Measurements from ENCODE around the gene KCNG2. TPM values are rescaled to one million over a fixed set of nuclear protein-coding genes. Genes with fewer than 3 reads are reported as not detected.

KCNG2 gene
- total and polyA plus RNA-seq, 2 of the 4 experiments (the other 2 are of a cell fraction), result not detected

DNA sequence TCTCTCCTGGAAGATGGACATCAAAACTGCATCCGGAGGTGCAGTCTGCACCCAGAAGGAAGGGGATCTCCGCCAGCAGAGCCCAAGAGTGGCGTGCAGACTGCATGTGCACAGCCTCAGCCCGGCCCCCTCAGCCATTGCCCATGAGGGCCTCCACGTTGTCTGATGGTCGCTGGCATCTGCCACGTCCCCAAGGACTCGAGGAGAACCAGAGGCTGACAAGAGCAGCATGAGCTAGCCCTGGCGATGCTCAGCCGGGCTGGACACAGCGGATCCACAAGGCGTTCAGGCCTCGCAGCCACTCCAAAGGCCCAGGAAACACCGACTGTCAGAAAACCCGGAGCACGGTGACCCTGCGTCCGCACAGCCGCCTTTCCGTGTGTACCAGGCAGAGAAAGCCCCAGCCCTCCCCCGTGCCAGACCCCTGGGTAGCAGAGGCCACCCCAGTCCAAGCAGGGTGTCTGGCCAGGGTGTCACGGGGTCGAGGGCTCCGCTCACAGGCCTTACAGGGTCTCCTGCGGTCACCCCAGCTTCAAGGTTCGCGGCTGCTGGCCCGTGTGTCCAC lies 105.4 kb downstream of the KCNG2 start:
- no peak overlapping the region for H3K27ac ChIP-seq (ENCODE audit: insufficient read depth, low read length)
- H3K23ac ChIP-seq (ENCODE audit: low read depth, low read length), result no peak overlapping the region
- no peak overlapping the region for H2AK5ac ChIP-seq (ENCODE audit: low read depth, low read length)
- in situ Hi-C loops (cut with MboI; ENCODE audit: low sequenced_read_pairs) (no loop called here), dilution Hi-C loops (cut with HindIII; ENCODE audit: low sequenced_read_pairs, unreplicated experiment) (no loop called here), intact Hi-C loops (cut with micrococcal nuclease) (no loop called here)
- no peaks in the 10 kb centered on the region; a peak in 1 of 4 replicates for H3K79me1 ChIP-seq (ENCODE audit: low read depth in 1 of 2, low read length in 2 of 2)
- H4K8ac ChIP-seq (ENCODE audit: low read depth in 2 of 2, low read length in 2 of 2), result no peak overlapping the region
- ChIA-PET CTCF (no interaction called here), POLR2A (ENCODE audit: unreplicated experiment) (no interaction called here)
- peaks cover 33% of the 10 kb centered on the region for H3K36me3 ChIP-seq (ENCODE audit: control insufficient read depth, insufficient read depth, low read length)
- no peak overlapping the region for H2BK5ac ChIP-seq (ENCODE audit: low read depth, low read length, poor library complexity, severe bottlenecking)
- no peak overlapping the region for H2BK15ac ChIP-seq (ENCODE audit: low read depth, low read length)
- no peaks in the 10 kb centered on the region for H3K9me1 ChIP-seq (ENCODE audit: insufficient read depth, low read length)
- no peak overlapping the region for H2BK20ac ChIP-seq (ENCODE audit: low read depth, low read length)
- no TSS peak for BruUV-seq (replicated peaks)
- no peak overlapping the region for H2AK9ac ChIP-seq (replicated peaks; ENCODE audit: low read depth, low read length, poor library complexity)
- no peak overlapping the region for H3K56ac ChIP-seq (ENCODE audit: extremely low read depth, insufficient read depth, low read length)
- no peaks in the 10 kb centered on the region for H3K27me3 ChIP-seq (ENCODE audit: control insufficient read depth, insufficient read depth, low read length)
- no peak overlapping the region for H3K4ac ChIP-seq (ENCODE audit: low read depth, low read length)
- H3K18ac ChIP-seq (ENCODE audit: low read depth, low read length), result no peak overlapping the region
- no peak overlapping the region for H3K4me3 ChIP-seq (ENCODE audit: insufficient read depth, low read depth, low read length)
- peaks cover 27% of the 10 kb centered on the region for H3K9me3 ChIP-seq (ENCODE audit: control insufficient read depth, insufficient read depth, low read length)
- no peak overlapping the region for H4K5ac ChIP-seq (ENCODE audit: low read depth, low read length)
- H3K4me2 ChIP-seq (ENCODE audit: low read depth, low read length), result no peak overlapping the region
- no peak overlapping the region for H4K91ac ChIP-seq (ENCODE audit: insufficient read depth, low read depth, low read length)
- peaks cover 4% of the 10 kb centered on the region for H3K4me1 ChIP-seq (ENCODE audit: control insufficient read depth, insufficient read depth, low read length)
- H3K14ac ChIP-seq (replicated peaks; ENCODE audit: low read depth, low read length), result no peak overlapping the region
- TF ChIP-seq, protein P1, sequence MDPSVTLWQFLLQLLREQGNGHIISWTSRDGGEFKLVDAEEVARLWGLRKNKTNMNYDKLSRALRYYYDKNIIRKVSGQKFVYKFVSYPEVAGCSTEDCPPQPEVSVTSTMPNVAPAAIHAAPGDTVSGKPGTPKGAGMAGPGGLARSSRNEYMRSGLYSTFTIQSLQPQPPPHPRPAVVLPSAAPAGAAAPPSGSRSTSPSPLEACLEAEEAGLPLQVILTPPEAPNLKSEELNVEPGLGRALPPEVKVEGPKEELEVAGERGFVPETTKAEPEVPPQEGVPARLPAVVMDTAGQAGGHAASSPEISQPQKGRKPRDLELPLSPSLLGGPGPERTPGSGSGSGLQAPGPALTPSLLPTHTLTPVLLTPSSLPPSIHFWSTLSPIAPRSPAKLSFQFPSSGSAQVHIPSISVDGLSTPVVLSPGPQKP (IDR thresholded peaks at IDR 0.05; ENCODE audit: borderline replicate concordance, low read depth, low read length), result no peak
- TF ChIP-seq RCOR1 (IDR thresholded peaks at IDR 0.05; ENCODE audit: insufficient replicate concordance, low read length) (no peak), MAZ (IDR thresholded peaks at IDR 0.05; ENCODE audit: borderline replicate concordance, low read depth, low read length) (no peak), MXI1 (IDR thresholded peaks at IDR 0.05; ENCODE audit: borderline replicate concordance, low read depth, low read length) (no peak), CEBPB (IDR thresholded peaks at IDR 0.05; ENCODE audit: low read depth, low read length) (no peak), NFE2L2 (IDR thresholded peaks at IDR 0.05; ENCODE audit: low read depth, low read length) (no peak), MAFK (IDR thresholded peaks at IDR 0.05; ENCODE audit: low read depth, low read length) (no peak), FOS (IDR thresholded peaks at IDR 0.05; ENCODE audit: low read depth, low read length) (no peak), POLR2A (IDR thresholded peaks at IDR 0.05; ENCODE audit: low read depth, low read length) (no peak), BHLHE40 (IDR thresholded peaks at IDR 0.05; ENCODE audit: low read depth, low read length) (no peak), CHD1 (IDR thresholded peaks at IDR 0.05; ENCODE audit: low read depth, low read length) (no peak), SMC3 (IDR thresholded peaks at IDR 0.05; ENCODE audit: low read depth, low read length) (no peak), RFX5 (IDR thresholded peaks at IDR 0.05; ENCODE audit: low read depth, low read length) (no peak), RAD21 (IDR thresholded peaks at IDR 0.05; ENCODE audit: low read length) (no peak)
- TF ChIP-seq, protein P2, sequence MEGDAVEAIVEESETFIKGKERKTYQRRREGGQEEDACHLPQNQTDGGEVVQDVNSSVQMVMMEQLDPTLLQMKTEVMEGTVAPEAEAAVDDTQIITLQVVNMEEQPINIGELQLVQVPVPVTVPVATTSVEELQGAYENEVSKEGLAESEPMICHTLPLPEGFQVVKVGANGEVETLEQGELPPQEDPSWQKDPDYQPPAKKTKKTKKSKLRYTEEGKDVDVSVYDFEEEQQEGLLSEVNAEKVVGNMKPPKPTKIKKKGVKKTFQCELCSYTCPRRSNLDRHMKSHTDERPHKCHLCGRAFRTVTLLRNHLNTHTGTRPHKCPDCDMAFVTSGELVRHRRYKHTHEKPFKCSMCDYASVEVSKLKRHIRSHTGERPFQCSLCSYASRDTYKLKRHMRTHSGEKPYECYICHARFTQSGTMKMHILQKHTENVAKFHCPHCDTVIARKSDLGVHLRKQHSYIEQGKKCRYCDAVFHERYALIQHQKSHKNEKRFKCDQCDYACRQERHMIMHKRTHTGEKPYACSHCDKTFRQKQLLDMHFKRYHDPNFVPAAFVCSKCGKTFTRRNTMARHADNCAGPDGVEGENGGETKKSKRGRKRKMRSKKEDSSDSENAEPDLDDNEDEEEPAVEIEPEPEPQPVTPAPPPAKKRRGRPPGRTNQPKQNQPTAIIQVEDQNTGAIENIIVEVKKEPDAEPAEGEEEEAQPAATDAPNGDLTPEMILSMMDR (conservative IDR thresholded peaks at IDR 0.05; ENCODE audit: low read depth, low read length), result no peak
- TF ChIP-seq, protein P3, sequence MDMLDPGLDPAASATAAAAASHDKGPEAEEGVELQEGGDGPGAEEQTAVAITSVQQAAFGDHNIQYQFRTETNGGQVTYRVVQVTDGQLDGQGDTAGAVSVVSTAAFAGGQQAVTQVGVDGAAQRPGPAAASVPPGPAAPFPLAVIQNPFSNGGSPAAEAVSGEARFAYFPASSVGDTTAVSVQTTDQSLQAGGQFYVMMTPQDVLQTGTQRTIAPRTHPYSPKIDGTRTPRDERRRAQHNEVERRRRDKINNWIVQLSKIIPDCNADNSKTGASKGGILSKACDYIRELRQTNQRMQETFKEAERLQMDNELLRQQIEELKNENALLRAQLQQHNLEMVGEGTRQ (IDR thresholded peaks at IDR 0.05; ENCODE audit: low read depth, low read length), result no peak
- no peak overlapping the region for H2AFZ ChIP-seq (replicated peaks; ENCODE audit: low read length, poor library complexity)
- no peak overlapping the region for H3K9ac ChIP-seq (ENCODE audit: low read depth, low read length)
- WGBS, 2 experiments (ENCODE audit: extremely low coverage in 2 of 2, insufficient read length in 1 of 2), result 100% methylated on average over 17 of the region's 28 CpGs; no CpG with 5 or more reads in 1 of the 2 experiments
- no peak overlapping the region for H2BK120ac ChIP-seq (ENCODE audit: low read depth, low read length)
- DNase-seq (no peak), ATAC-seq (ENCODE audit: low read depth) (no peak)
- no peaks in the 10 kb centered on the region; the same call in 1 of the 2 replicates for H4K20me1 ChIP-seq (ENCODE audit: insufficient read depth, low read length)

Measured in IMR-90 (cell line).